CD4-positive, alpha-beta T cell treated with Interleukin-4 for 1 hour (primary cell): Measurements from ENCODE around the gene SORBS1.
A peak's percentile ranks its signal among the peaks of the same experiment; 100 is the strongest.

Experiments
- DNase-seq, 2 donors: peaks; one replicate each; pipeline ENCODE4 v3.0.0-alpha.2; 2020 to 2022

SORBS1 gene

DNA sequence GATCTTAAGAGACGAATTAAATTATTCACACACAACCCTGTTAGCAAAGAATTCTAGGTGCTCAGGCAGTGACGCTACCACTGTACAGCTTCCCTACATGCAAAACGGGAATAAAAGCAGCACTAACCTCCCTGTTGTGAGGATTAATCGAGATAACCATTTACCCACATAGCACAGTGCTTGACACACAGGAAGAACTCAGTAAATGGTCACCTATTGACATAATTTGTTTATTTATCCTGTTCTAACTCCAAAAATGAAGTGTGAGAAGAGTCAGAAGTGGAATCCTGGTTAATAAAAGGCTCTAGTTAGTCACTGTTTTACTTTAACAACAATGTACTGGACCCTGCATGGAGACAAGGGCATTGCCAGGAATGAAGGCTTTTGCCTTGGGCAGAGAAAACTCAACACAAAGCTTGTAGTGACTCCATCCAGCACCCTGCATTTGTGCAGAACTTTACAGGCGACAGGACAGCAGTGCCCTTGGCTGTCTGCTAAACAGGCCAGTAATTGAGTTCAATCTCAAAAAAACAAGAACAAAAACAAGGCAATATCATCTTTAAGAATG, 103.8 kb downstream of the SORBS1 start:
- DNase-seq = no peak

GRCh38 chr10:95456516-95456915, 104.7 kb downstream of the SORBS1 start:
- DNase-seq = no peak

GRCh38 chr10:95454940-95455339, 106.2 kb downstream of the SORBS1 start:
- no peak for DNase-seq

DNA sequence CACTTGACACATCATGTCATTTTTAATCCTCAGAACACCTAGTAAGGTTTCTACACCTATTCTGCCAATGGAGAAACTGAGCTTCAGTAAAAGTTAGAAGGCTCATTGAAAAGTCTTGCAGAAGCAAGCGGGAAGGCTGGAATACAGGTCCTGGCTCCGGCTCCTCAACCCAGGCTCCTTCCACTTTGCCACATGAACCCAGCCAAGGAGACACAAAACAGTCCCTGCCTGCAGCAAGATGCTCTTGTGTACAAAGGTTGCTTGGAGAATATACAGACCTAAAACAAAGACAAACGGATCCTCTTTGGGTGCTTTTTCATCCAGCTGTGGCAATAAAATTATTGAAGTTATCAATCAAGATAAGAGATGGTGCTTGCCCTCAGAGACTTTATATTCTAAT, 106.8 kb downstream of the SORBS1 start:
- DNase-seq = no peak

DNA sequence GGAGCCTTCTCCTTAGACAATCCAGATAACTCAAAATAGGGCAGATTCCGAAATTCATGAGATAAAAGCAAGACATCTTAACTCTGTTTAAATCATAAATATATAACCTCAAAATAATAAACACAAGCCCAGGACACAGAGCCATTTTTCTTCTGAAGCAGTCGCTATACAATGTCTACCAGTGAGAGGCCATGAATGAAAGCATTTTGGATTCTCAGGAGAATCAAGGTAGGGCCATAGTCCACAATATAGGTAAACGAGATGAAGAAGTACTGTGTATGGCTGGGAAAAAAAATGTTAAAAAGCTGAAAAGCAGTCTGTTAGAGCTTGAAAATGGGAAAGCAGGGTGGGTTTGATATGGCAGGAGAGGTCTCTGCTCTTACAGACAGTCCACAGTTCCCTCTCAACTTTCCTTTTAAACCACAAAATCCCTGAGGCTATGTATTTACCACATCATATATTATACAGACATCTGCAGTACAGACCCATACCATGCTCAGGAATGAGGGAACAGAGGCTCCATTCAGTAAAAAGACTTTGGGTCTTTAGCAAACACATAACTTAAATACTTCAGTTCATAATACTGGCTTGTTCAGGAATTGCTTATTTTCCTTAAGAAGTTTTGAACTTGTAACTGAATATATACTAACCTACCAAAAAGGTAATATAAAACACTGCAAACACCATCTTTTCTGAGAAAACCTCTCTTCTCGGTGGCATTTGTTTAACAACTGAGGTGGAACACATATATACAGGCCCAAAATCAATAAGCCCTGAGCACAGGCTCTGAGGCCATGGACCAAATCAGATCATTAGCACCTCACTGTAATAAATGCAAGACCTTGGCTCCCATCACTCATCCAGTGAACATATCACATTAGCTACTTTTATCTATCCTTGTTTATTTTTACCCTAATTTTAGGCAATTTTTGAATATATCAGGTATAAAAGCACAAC, 109.3 kb downstream of the SORBS1 start:
- no peak for DNase-seq

DNA sequence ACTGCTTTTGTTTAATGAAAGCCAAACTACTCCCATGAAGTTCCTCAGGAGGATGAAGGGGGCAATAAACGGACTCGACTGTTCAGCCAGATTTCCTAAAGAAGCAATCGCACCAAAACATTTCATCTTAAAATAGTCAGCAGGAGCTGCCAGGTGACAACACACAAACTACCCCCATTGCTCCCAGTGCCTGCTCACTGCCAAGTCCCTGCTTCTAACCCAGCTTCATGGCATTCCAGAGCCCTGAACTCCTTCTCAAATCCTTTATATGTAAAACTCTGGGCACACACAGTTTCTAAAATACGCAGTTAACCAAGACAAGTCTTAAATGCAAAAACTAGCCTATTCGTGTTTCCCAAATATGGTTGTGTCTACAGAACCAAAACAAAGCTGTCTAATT, 110.0 kb downstream of the SORBS1 start:
- DNase-seq = no peak

GRCh38 chr10:95450188-95450587, 111.0 kb downstream of the SORBS1 start:
- no peak for DNase-seq

DNA sequence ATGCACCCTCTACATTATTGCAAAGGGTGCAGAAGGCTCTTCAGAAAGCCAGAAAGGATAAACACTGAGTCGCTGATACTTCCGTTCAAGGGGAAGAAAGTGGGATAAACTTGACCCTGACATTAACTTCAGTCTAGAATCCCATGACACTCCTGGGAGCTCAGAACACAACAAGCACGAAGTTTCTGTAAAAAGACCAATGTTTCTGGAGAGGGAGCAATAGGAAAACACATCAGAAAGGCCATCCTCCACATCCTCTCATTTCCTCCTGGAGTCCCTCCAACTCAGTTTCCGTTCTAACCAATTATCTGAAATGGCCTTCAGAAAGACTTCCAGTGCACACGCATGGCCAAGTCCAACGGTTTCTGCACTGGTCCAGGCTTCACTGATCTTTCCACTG, 113.5 kb downstream of the SORBS1 start:
- DNase-seq = no peak

DNA sequence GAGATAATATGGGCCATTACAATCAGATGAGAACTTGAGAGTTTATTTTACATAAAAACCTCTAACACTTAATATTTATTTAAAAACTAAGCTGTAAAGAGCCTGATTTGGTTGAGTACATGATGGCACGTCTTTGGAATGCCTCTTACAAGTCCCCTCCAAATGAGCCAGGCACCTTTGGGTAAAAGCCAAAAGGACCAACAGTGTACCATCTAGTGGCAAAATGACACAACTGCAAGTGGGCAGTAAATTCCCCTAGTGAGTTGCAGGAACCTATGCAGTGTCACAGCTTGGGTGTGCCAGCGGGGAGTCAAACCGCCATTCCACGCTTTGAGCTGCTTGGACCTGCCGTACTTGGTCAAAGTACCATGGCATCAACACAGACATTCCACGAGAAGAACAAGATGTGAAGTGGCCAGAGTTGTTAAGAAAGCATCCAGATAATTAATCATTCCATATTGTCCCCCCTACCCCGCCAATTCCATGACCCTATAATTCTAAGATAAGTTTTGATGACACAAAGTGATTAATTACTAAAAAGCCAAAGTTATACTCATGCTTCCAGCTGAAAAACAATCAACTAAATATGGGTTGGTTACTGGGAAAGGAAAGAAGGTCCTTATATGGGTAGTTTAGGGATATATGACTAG, 115.2 kb downstream of the SORBS1 start:
- DNase-seq = peak; percentile 36 to 40

GRCh38 chr10:95445223-95445836, 115.8 kb downstream of the SORBS1 start:
- no peak for DNase-seq

DNA sequence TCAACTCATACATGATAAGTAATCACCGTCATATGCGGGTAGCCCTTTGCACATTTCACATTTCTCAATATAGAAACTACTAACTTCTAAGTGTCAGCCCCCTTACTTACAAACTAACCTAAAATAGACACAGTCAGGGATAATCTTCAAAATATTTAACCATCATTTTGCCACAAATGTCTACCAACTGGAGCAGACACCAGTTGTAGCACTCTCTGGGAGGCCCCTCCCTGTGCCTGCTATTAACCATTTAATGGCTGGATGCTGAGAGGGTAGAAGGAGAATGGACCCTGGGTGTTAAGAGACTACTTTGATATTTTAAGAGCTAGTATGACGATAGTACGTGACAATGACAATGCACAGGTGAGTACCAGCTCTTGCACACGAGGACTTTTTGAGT, 116.4 kb downstream of the SORBS1 start:
- DNase-seq = no peak

DNA sequence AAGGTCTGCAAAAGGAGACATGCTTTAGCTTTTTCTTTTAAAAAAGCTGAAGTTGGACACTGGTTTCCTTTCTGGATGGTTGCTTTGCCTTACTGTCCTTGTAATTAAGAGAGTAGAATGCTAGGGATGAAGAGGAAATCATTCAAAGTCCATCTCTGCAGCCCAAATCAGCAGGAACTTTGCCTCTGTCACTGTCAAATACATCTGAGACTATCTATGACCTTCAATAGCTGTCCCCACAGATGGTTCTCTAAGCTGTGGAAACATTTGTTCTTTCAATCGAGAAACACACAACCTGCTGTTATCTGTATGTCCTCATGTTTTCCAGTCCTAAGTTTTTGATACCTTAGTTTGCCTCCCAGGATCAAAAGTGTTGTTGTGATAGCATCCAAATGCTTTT, 117.5 kb downstream of the SORBS1 start:
- no peak for DNase-seq

- DNase-seq = no peak
Measured at GRCh38 chr10:95442341-95442740, 118.8 kb downstream of the SORBS1 start.

- DNase-seq = no peak
Measured at GRCh38 chr10:95441547-95441923, 119.6 kb downstream of the SORBS1 start.

DNA sequence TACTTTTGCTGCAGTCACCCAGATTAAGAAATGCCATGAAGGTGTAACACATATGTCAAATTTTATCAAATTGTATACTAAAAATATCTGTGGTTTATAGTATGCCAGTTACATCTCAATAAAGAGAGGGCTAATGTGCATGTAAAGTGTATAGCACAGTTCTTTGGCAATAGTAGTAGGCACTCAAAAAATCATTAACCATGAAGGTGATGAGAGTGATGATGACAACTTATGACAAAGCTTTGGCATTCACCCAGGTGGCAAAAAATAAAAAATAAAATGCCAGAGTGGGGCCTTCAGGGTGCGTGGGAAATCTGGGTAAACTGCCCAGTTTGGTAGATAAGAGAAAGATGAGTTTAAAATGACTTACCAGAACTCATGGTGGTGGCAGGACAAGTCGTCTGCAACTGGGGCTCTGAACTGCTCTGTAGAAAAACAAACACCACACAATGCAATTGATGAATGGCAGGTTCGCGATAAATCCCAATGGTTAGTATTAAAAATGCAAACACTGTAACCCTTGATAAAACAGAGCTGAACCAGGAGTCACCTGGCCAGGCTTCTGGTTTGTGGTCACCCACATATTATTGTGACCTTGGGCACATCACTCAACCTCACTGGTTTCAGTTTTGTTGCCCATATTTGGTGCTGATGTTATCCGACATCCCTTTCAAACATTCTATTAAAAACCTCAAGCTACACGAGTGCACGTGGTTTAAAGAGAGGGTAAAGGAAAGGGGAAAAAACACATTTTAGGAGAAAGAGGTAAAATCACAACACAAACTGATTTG, 120.2 kb downstream of the SORBS1 start:
- DNase-seq = peak in 1 of 2 donors; percentile 7

GRCh38 chr10:95440038-95440725, 121.0 kb downstream of the SORBS1 start:
- DNase-seq = no peak

DNA sequence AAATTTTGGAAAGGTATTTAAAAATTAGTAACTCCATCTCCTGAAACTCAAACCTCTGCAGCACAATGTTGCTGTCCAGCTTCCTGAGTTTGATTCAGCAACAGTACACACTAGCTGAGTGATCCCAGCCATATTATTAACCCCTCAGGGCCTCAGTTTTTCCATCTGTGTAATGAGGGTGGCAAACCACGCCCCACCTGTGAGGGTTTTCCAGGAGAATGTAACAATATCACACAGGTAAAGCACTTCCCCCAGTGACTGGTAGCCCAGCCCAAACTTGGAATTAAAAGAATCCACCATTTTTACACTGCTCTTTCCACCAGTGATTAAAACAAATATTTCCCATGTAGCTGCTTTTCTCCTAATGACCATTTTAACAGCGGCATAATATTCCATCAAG, 122.4 kb downstream of the SORBS1 start:
- DNase-seq = no peak

- DNase-seq = no peak
Measured at GRCh38 chr10:95437669-95438068, 123.5 kb downstream of the SORBS1 start.

DNA sequence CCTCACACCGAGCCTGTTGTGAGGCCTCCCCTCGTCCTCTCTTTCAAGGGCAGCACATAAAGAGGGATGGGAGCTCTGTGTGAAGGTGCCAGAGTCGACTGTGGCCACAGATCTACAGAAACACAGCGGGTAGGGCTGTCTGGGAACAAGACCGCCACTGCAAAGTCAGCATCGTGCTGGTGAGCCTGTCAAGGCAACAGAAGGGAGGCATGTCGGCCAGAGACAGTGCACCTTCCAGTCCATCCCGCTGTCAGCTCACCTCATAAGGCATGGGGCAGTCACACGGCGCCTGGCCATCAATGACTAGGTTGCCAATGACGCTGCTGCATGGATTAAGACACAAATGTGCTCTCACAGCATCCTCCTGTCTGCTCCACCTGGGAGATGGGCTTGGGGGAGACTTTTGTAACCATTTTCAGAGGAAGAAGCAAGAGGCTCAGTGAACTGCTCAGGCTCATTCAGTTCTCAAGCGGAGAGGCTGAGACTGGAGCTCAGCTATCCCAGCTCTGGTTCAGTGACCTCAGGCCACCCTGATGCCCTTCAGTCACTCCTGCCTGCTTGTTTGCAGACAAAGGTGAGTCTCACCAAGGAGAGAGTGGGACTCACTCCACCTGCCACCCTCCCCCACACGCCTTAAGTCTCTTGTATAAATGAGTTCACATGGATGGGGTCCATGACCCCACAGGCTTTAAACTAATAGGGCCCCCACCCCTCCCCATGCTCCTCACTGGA, 125.5 kb downstream of the SORBS1 start:
- no peak for DNase-seq

DNA sequence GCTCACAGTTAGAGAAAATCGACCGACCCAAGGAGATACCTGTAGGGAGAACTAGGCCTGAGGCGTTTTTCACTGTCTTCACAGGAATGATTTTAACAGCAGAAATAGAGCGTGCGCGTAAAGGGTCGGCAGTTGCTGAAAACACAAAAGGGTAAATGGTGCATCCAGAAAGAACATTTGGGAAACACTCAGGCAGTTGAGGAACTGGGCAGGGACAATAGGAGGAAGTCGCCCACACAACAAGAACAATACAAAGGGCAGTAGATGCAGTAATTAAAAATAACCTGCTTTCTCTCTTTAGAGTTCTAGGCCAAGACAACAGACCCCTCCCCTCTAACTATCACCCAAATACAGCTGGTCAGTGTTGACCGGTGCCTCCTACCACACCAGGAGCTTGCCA, 126.6 kb downstream of the SORBS1 start:
- DNase-seq = no peak

- no peak for DNase-seq
Measured at GRCh38 chr10:95431900-95432342, 129.2 kb downstream of the SORBS1 start.
